AG04450 (cell line): Measurements from ENCODE around the gene FALEC. TPM values are rescaled to one million over a fixed set of nuclear protein-coding genes. Genes with fewer than 3 reads are reported as not detected.
A peak's percentile ranks its signal among the peaks of the same experiment; 100 is the strongest.

ENCODE experiments used
- CTCF ChIA-PET: fragments of 300-600, 350-600 bp; formaldehyde crosslinking; extraction: SDS; loops from one replicate; lab custom pipeline; 2022; ENCODE audit warnings: antibody characterized with exemption, inconsistent platforms; lab: Charles Lee
- POLR2A ChIA-PET: fragments of 350-600 bp; formaldehyde crosslinking; extraction: SDS; loops from one replicate; lab custom pipeline; 2021; ENCODE audit warnings: antibody characterized with exemption, inconsistent platforms; lab: Yijun Ruan, JAX
- DNase-seq: peaks from one replicate; pipeline ENCODE4 v3.0.0-alpha.2; 2011; ENCODE audit warnings: low read depth, low spot score
- H3K27ac ChIP-seq: one replicate; pipeline ENCODE4 v1.5.1; 2012; ENCODE audit warnings: low read depth, low read length, control low read depth
- H3K27me3 ChIP-seq: one replicate; pipeline ENCODE4 v1.6.0; 2012; ENCODE audit warnings: low read length; ENCODE audit not compliant: control insufficient read depth, insufficient read depth
- H3K4me3 ChIP-seq: 2 replicates; pipeline ENCODE4 v1.5.1; 2011; ENCODE audit warnings: mild to moderate bottlenecking, low read depth, low read length, control low read depth
- H3K9me3 ChIP-seq: 2 replicates; pipeline ENCODE4 v1.5.1; 2012; ENCODE audit warnings: low read length; ENCODE audit not compliant: control insufficient read depth, insufficient read depth
- CTCF ChIP-seq: IDR thresholded peaks from 2 replicates; pipeline ENCODE4 v1.5.1; 2011; ENCODE audit warnings: low read depth, low read length, control low read depth, inconsistent platforms
- polyA plus RNA-seq: library from polyadenylated mRNA; depleted of rRNA; stranded (reverse); fragments of >200 nt; gene quantifications from 2 replicates; pipeline ENCODE4 v1.2.3, GENCODE V29; 2011

FALEC gene
- polyA plus RNA-seq, 1 experiment, result not detected

- TF ChIP-seq CTCF, result no peak
- ChIA-PET CTCF (interaction anchor here (2.3 to 7.2 kb wide), 2 partner anchors 13 to 15 kb away, joined by 18 to 64 read pairs; no protein-coding TSS in a partner anchor), POLR2A (no interaction called here)
- no peak for DNase-seq
- no peak overlapping the region for H3K27ac ChIP-seq
- H3K4me3 ChIP-seq, result no peak overlapping the region
- H3K9me3 ChIP-seq, result no peaks in the 10 kb centered on the region
- H3K27me3 ChIP-seq, result no peaks in the 10 kb centered on the region
These were observed 30.0 kb downstream of the FALEC start for GRCh38 chr1:150545486-150546032.

- CTCF ChIA-PET, result interaction anchor here (2.4 to 7.2 kb wide), 2 partner anchors 14 kb away, joined by 9 to 64 read pairs; no protein-coding TSS in a partner anchor
These were observed 30.9 kb downstream of the FALEC start for GRCh38 chr1:150546294-150546937.

GRCh38 chr1:150548324-150548631 is 32.7 kb downstream of the FALEC start:
- ChIA-PET POLR2A (interaction anchor here (0.7 to 1.1 kb wide), 3 partner anchors 13 to 33 kb away, joined by 3 to 4 read pairs (median 4); partner anchors contain the start of gene FALEC), CTCF (interaction anchor here (0.6 to 7.2 kb wide), 4 partner anchors 11 to 27 kb away, joined by 3 to 64 read pairs (median 6); no protein-coding TSS in a partner anchor)
- Histone ChIP-seq H3K4me3 (peak overlapping the region; percentile 64), H3K9me3 (no peaks in the 10 kb centered on the region), H3K27ac (no peak overlapping the region), H3K27me3 (no peaks in the 10 kb centered on the region)
- no peak for DNase-seq
- TF ChIP-seq CTCF, result no peak

More at GRCh38 chr1:150546294-150546937, 30.9 kb downstream of the FALEC start:
- Histone ChIP-seq H3K9me3 (no peaks in the 10 kb centered on the region), H3K27me3 (no peaks in the 10 kb centered on the region), H3K4me3 (no peak overlapping the region), H3K27ac (no peak overlapping the region)
- TF ChIP-seq CTCF, result no peak
- POLR2A ChIA-PET, result no interaction called here
- no peak for DNase-seq

- POLR2A ChIA-PET, result interaction anchor here (0.7 to 1.1 kb wide), 3 partner anchors 12 to 33 kb away, joined by 3 to 4 read pairs (median 4); partner anchors contain the start of gene FALEC
- DNase-seq, result no peak
- Histone ChIP-seq H3K27ac (peak within 1 kb of the TSS; percentile 61), H3K27me3 (no peaks in the 10 kb centered on the region), H3K9me3 (no peaks in the 10 kb centered on the region), H3K4me3 (peak within 1 kb of the TSS; percentile 64)
- TF ChIP-seq CTCF, result 0 out of 2 replicates have a peak, but pooled peaks have one; percentile 10
- CTCF ChIA-PET, result interaction anchor here (0.6 to 7.2 kb wide), 5 partner anchors 11 to 255 kb away, joined by 3 to 64 read pairs (median 7); no protein-coding TSS in a partner anchor
These were observed 33.3 kb downstream of the FALEC start, which contains the start of gene ADAMTSL4 for GRCh38 chr1:150548632-150549495. ADAMTSL4 (plus strand) TSS chr1:150549408; CDS start chr1:150552289, 2,881 bp downstream.
